ENCODE results near the gene WDPCP. TPM values are rescaled to one million over a fixed set of nuclear protein-coding genes. Genes with fewer than 3 reads are reported as not detected.

The WDPCP gene
- total RNA-seq, 3 donors from 2014 or later = 3.5 to 7.5 (median 5.0) TPM

DNA sequence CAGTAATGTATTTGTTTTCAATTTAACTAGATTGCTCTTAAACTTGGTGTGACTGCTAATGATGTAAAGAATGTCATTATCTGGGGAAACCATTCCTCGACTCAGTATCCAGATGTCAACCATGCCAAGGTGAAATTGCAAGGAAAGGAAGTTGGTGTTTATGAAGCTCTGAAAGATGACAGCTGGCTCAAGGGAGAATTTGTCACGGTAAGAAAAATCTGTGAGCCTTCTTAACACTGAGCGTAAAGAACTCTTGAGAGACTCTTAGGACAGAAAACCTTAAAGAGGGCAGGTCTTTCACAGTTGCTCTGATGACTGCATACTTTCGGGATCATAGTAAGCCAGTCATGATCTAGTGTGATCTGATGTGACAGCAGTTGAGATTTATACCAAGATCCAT is 16.4 kb upstream of the WDPCP start:
- H3K9me3 Mint-ChIP-seq = no peaks in the 10 kb centered on the region
- H3K4me3 Mint-ChIP-seq = no peak overlapping the region
- peaks cover 48% of the 10 kb centered on the region for H3K36me3 Mint-ChIP-seq (ENCODE audit: insufficient read depth)
- DNase-seq (no peak), ATAC-seq (no peak)
- no peaks in the 10 kb centered on the region for H3K4me1 Mint-ChIP-seq (ENCODE audit: low read depth)
- no peaks in the 10 kb centered on the region for H3K27me3 Mint-ChIP-seq (ENCODE audit: low read depth)

DNA sequence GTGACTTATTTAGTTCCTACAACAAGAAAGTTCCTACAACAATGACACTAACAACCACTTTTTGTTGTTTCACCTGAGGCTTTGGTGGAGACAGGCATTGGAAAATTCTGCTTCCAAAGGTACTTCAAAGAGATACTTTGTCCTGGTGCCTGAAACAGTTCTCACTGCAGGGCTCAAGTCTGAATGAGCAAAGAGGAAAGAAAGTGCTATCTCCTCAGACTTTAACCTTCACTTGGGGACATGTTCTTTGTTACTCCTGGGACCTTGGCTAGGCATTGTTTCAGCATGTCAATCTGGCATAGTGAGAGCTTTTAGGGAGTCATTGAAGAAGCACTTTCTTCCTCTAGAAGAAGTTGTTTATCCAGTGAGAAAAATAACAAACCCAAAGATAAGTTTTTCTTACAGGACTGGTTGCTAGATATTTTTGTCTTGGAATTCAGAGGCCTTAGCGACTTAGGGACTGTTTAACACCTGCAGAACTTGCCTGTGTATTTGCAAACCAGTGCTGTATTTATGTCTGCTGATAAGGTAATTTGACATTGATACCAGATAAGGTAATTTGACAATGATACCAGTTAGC is 12.7 kb upstream of the WDPCP start:
- ATAC-seq (no peak), DNase-seq (no peak)
- H3K9me3 Mint-ChIP-seq = no peaks in the 10 kb centered on the region
- no peaks in the 10 kb centered on the region for H3K27me3 Mint-ChIP-seq (ENCODE audit: low read depth)
- no peak overlapping the region for H3K4me3 Mint-ChIP-seq
- peaks cover 2% of the 10 kb centered on the region for H3K4me1 Mint-ChIP-seq (ENCODE audit: low read depth)
- peaks cover 36% of the 10 kb centered on the region for H3K36me3 Mint-ChIP-seq (ENCODE audit: insufficient read depth)

DNA sequence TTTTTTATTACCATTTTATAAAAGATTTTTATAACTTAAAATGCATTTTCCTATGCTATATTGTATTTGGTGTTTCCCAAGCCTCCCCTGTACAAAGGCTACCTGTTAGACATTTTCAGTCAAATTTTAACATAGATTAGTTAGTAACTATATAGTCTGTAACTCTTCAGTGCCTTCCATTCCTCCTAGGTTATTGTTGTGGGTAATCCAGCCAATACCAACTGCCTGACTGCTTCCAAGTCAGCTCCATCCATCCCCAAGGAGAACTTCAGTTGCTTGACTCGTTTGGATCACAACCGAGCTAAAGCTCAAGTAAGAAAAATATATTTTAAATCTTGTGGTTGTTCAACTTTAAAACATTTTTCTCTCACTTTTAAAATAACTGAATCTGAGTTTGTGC is 10.7 kb upstream of the WDPCP start:
- H3K27me3 Mint-ChIP-seq (ENCODE audit: low read depth) = no peaks in the 10 kb centered on the region
- DNase-seq = no peak
- no peaks in the 10 kb centered on the region for H3K9me3 Mint-ChIP-seq
- H3K4me1 Mint-ChIP-seq (ENCODE audit: low read depth) = peaks cover 3% of the 10 kb centered on the region
- H3K4me3 Mint-ChIP-seq = no peak overlapping the region
- no peak for ATAC-seq
- peaks cover 33% of the 10 kb centered on the region for H3K36me3 Mint-ChIP-seq (ENCODE audit: insufficient read depth)

GRCh38 chr2:63596401-63596883 is 8.2 kb upstream of the WDPCP start:
- Mint-ChIP-seq H3K9me3 (no peaks in the 10 kb centered on the region), H3K36me3 (ENCODE audit: insufficient read depth) (peaks cover 29% of the 10 kb centered on the region), H3K27me3 (ENCODE audit: low read depth) (no peaks in the 10 kb centered on the region), H3K4me3 (no peak overlapping the region), H3K4me1 (ENCODE audit: low read depth) (peaks cover 9% of the 10 kb centered on the region)
- ATAC-seq (no peak), DNase-seq (no peak)

- peaks cover 18% of the 10 kb centered on the region for H3K36me3 Mint-ChIP-seq (ENCODE audit: insufficient read depth)
- no peak for ATAC-seq
- no peak overlapping the region for H3K4me3 Mint-ChIP-seq
- DNase-seq = no peak
- no peaks in the 10 kb centered on the region for H3K27me3 Mint-ChIP-seq (ENCODE audit: low read depth)
- H3K4me1 Mint-ChIP-seq (ENCODE audit: low read depth) = peaks cover 24% of the 10 kb centered on the region
- no peaks in the 10 kb centered on the region for H3K9me3 Mint-ChIP-seq
Measured at GRCh38 chr2:63594660-63595059, 6.4 kb upstream of the WDPCP start.

GRCh38 chr2:63591566-63592175 is 3.4 kb upstream of the WDPCP start:
- Mint-ChIP-seq H3K9me3 (no peaks in the 10 kb centered on the region), H3K27me3 (ENCODE audit: low read depth) (no peaks in the 10 kb centered on the region), H3K4me3 (no peak overlapping the region), H3K4me1 (ENCODE audit: low read depth) (peaks cover 37% of the 10 kb centered on the region), H3K36me3 (ENCODE audit: insufficient read depth) (peaks cover 16% of the 10 kb centered on the region)
- ATAC-seq (no peak), DNase-seq (no peak)

- peaks cover 36% of the 10 kb centered on the region for H3K4me1 Mint-ChIP-seq (ENCODE audit: low read depth)
- ATAC-seq = no peak
- H3K9me3 Mint-ChIP-seq = no peaks in the 10 kb centered on the region
- H3K4me3 Mint-ChIP-seq = peak overlapping the region; percentile 99
- DNase-seq = no peak
- H3K36me3 Mint-ChIP-seq (ENCODE audit: insufficient read depth) = peaks cover 16% of the 10 kb centered on the region
- H3K27me3 Mint-ChIP-seq (ENCODE audit: low read depth) = no peaks in the 10 kb centered on the region
Measured at GRCh38 chr2:63590626-63591408, 2.5 kb upstream of the WDPCP start.

GRCh38 chr2:63589148-63589958 is 1.1 kb upstream of the WDPCP start:
- Mint-ChIP-seq H3K36me3 (ENCODE audit: insufficient read depth) (peaks cover 8% of the 10 kb centered on the region), H3K4me1 (ENCODE audit: low read depth) (peaks cover 36% of the 10 kb centered on the region), H3K4me3 (peak overlapping the region; percentile 99), H3K27me3 (ENCODE audit: low read depth) (no peaks in the 10 kb centered on the region), H3K9me3 (no peaks in the 10 kb centered on the region)
- DNase-seq (no peak), ATAC-seq (no peak)

DNA sequence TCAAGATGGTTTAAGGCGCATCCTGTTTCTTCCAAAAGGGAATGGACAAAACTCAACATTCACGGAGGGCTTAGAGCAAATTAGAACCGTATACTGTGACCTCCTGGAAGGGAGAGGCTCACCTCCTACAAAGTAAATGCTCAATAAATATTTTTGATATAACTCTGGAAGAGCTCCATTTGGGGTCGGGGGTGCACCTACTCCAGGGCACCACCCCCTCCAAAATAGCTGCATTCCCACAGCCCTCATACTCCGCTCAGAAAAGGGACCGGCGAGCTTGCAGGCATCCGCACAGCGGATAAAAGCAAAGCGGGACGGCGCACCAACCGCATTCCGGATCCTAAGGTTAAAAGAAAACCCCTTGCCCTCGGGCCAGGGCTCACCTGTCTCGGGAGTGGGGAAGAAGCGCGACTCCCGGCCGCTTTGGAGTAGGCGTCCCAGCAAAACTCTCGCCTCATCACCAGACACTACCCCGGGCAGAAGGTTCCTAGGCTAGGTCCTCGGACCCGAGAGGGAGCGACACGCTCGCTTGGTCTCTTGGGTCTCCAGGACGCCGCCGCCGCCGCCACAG is 378 bp downstream of the WDPCP start:
- Mint-ChIP-seq H3K36me3 (ENCODE audit: insufficient read depth) (peaks cover 2% of the 10 kb centered on the region), H3K4me3 (peak overlapping the region; percentile 99), H3K9me3 (no peaks in the 10 kb centered on the region), H3K4me1 (ENCODE audit: low read depth) (peaks cover 32% of the 10 kb centered on the region), H3K27me3 (ENCODE audit: low read depth) (no peaks in the 10 kb centered on the region)
- DNase-seq = no peak
- ATAC-seq = peak in 1 of 2 donors; percentile 0

DNA sequence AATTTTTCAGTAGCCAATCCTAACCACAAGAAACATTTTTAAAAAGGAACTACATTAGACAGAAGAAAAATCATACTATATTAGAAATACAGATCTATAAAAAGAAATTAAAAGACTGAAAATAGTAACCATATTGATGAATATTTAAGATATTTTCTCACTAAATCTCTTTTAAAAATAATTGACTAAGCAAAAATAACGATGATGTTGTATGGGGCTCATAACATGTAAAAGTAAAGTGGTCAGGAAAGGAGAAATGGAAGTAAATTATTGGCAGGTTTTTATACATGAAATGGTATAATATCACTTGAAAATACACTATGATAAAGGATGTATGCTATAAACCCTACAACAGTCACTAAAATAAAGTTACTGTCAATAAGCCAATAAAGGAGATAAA is 5.4 kb downstream of the WDPCP start:
- DNase-seq (no peak), ATAC-seq (no peak)
- Mint-ChIP-seq H3K36me3 (ENCODE audit: insufficient read depth) (peaks cover 1% of the 10 kb centered on the region), H3K27me3 (ENCODE audit: low read depth) (no peaks in the 10 kb centered on the region), H3K9me3 (no peaks in the 10 kb centered on the region), H3K4me1 (ENCODE audit: low read depth) (peaks cover 13% of the 10 kb centered on the region), H3K4me3 (no peak overlapping the region)

DNA sequence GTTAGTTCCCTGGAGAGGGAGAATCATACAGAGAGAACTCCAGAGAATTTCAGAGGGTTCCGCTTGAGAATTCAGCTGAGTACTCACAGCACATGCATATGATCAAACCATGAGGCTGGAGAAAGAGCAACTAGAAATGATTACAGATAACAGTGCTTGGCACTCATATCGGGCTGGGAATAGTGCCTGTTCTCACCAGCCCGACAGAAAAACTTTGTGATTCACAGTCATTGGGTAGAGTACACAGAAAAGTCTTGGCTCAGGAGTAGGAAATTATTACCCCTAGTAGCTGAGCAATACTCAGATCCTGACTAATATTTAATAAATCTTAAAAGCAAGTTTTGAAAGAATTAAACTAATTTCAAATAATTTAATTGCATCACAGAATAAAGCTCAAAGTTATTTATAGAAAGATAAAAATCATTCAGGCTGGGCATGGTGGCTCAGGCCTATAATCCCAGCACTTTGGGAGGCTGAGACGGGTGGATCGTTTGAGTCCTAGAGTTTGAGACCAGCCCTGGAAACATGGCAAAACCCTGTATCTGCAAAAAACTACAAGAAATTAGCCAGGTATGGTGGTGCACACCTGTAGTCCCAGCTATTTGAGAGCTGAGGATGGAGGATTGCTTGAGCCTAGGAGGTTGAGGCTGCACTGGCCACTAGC is 6.8 kb downstream of the WDPCP start:
- no peak for DNase-seq
- Mint-ChIP-seq H3K4me3 (no peak overlapping the region), H3K9me3 (no peaks in the 10 kb centered on the region), H3K27me3 (ENCODE audit: low read depth) (no peaks in the 10 kb centered on the region), H3K4me1 (ENCODE audit: low read depth) (peaks cover 5% of the 10 kb centered on the region), H3K36me3 (ENCODE audit: insufficient read depth) (peaks cover 1% of the 10 kb centered on the region)
- no peak for ATAC-seq

DNA sequence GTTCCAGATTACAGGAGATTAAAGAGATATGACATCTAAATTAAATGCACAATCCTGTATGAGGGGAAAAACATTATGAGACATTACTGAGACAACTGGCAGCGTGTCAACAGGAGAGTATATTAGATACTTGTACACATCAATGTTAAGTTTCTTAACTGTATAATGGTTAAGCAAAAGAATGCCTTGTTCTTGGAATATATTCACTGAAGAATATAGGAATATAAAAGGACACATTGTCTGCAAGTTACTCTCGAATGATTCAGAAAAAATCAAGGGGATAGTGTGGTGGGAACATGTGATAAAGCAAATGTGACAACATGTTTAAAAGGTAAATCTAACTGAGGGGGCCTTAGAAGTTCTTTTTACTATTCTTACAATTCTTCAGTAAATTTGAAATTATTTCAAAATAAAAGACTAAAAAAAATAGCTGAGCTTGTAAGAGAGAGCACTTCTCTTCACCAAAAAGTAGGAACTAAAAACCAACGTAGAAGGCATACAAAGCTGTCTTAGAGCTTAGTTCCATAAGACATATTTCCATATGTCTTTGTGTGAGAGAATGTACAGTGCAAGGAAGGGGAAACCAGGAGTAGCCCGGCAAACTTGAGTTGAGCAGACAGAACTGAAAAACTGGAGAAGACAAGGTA is 7.5 kb downstream of the WDPCP start:
- Mint-ChIP-seq H3K4me3 (no peak overlapping the region), H3K4me1 (ENCODE audit: low read depth) (peaks cover 5% of the 10 kb centered on the region), H3K27me3 (ENCODE audit: low read depth) (no peaks in the 10 kb centered on the region), H3K36me3 (ENCODE audit: insufficient read depth) (peaks cover 1% of the 10 kb centered on the region), H3K9me3 (no peaks in the 10 kb centered on the region)
- no peak for ATAC-seq
- DNase-seq = no peak

GRCh38 chr2:63578767-63579166 is 9.5 kb downstream of the WDPCP start:
- Mint-ChIP-seq H3K36me3 (ENCODE audit: insufficient read depth) (peaks cover 6% of the 10 kb centered on the region), H3K9me3 (peaks cover 4% of the 10 kb centered on the region), H3K4me3 (no peak overlapping the region), H3K27me3 (ENCODE audit: low read depth) (no peaks in the 10 kb centered on the region), H3K4me1 (ENCODE audit: low read depth) (peaks cover 5% of the 10 kb centered on the region)
- no peak for DNase-seq
- ATAC-seq = no peak
